Measurements from ENCODE around the gene EGFL8. TPM values are rescaled to one million over a fixed set of nuclear protein-coding genes. Genes with fewer than 3 reads are reported as not detected.

The EGFL8 gene
- total and polyA plus RNA-seq, 2 of the 8 experiments (the other 6 are each of a cell fraction or from before 2014, with no cell fraction given), result 5.0 to 9.2 TPM

DNA sequence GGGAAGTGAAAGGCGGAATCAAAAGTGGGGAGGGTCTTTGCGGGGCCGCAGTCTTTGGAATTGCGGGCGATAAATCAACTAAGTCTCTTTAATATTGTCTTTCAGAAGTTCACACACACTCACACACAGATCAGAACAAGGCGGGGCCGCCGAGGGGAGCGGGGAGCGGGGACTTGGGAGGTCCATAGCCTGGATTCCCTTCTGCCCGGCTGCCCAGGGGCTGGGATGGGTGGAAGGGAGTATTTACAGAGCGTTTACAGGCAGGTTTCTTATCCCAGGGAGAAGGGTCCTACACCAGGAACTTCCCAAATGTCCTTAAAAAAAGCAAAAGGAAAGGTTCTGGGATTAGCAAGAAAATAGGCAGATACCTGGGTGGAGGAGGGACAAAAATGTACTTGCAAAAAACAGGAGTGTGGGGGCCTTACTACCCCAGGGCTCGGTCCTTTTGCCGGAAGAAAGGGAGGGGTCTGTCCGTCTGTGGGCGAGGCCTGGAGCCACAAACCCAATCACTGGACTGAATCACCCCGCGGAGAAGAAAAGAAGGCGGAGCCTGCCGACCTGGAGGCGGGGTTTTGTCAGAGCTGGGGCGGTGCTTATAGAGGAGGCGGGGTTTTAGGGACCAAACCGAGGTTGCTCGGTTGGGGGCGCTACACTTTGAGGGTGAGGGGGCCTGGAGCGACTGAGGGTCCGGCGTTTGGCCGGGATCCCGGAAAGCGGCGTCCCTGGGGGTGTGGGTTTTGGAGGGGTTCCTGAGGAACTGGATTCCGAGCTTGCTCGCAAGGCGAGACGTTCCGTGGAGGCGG, 15.9 kb upstream of the EGFL8 start:
- Histone ChIP-seq H4K20me1 (replicated peaks in 1 of 2; ENCODE audit: control insufficient read depth in 1 of 2, insufficient read depth in 2 of 2, low read length in 2 of 2) (no peaks in the 10 kb centered on the region), H3K36me3 (ENCODE audit: control insufficient read depth in 2 of 4, insufficient read depth in 4 of 4, low read length in 3 of 4) (no peaks in the 10 kb centered on the region), H3K23me2 (ENCODE audit: low read depth, low read length) (peaks cover 18% of the 10 kb centered on the region), H2BK20ac (ENCODE audit: low read length) (no peak overlapping the region), H2BK12ac (ENCODE audit: low read depth, low read length) (no peak overlapping the region), H3K18ac (ENCODE audit: extremely low read depth, low read length) (peak overlapping the region; percentile 32; the same call in 1 of the 2 replicates), H3K4me2 (ENCODE audit: insufficient read depth in 1 of 2, low read depth in 2 of 2, low read length in 2 of 2) (peak overlapping the region; percentile 94 to 100), H3K27ac (ENCODE audit: low read depth, low read length) (no peak overlapping the region), H3K23ac (ENCODE audit: insufficient read length) (no peak overlapping the region), H3K14ac (ENCODE audit: insufficient read length) (no peak overlapping the region), H2BK5ac (ENCODE audit: low read depth, low read length) (no peak overlapping the region), H2BK15ac (ENCODE audit: low read length) (no peak overlapping the region), H3K9ac (replicated peaks in 1 of 4; ENCODE audit: extremely low read depth in 1 of 4, low read depth in 3 of 4, low read length in 3 of 4) (peak overlapping the region in 1 of 4 experiments; percentile 26; a peak in 2 of 7 replicates), H3K9me3 (ENCODE audit: insufficient read depth in 2 of 2, low read depth in 1 of 2, low read length in 1 of 2) (no peaks in the 10 kb centered on the region), H4K8ac (ENCODE audit: extremely low read depth, insufficient read depth, low read length) (peak overlapping the region; percentile 85; the same call in 1 of the 2 replicates), H2AFZ (ENCODE audit: low read length) (peak overlapping the region; percentile 67; the same call in 1 of the 2 replicates), H3K4me3 (ENCODE audit: extremely low read depth in 1 of 4, insufficient read depth in 2 of 4, low read depth in 3 of 4, low read length in 4 of 4) (peak overlapping the region; percentile 51 to 76 (median 70)), H4K5ac (ENCODE audit: insufficient read length, low read depth, low read length) (no peak overlapping the region), H2AK5ac (ENCODE audit: low read depth, low read length) (no peak overlapping the region), H3K79me1 (ENCODE audit: low read depth, low read length) (no peaks in the 10 kb centered on the region), H3K27me3 (replicated peaks in 1 of 4; ENCODE audit: control insufficient read depth in 3 of 4, extremely low read depth in 1 of 4, insufficient read depth in 3 of 4, low read length in 3 of 4) (peaks cover 4 to 41% (median 37%) of the 10 kb centered on the region in 4 experiments), H3K4ac (replicated peaks; ENCODE audit: insufficient read length, low read depth, low read length) (no peak overlapping the region), H3K79me2 (ENCODE audit: control insufficient read depth in 1 of 2, insufficient read depth in 2 of 2, low read length in 2 of 2) (no peaks in the 10 kb centered on the region), H3K4me1 (replicated peaks in 1 of 4; ENCODE audit: control insufficient read depth in 3 of 4, insufficient read depth in 4 of 4, low read length in 3 of 4) (peaks cover 10 to 33% (median 16%) of the 10 kb centered on the region in 4 experiments), H2BK120ac (replicated peaks; ENCODE audit: low read depth, low read length) (no peak overlapping the region), H4K91ac (replicated peaks; ENCODE audit: insufficient read length, low read length) (no peak overlapping the region), H3K56ac (replicated peaks; ENCODE audit: insufficient read length, low read depth, low read length) (no peak overlapping the region)
- FAIRE-seq, result no peak
- CTCF ChIA-PET (ENCODE audit: partially characterized antibody), result interaction anchor here (0.7 to 4.7 kb wide), 17 partner anchors 10 to 265 kb away, joined by 3 to 23 read pairs (median 5); partner anchors contain the start of genes ATF6B, GPSM3 and PBX2
- POLR2A ChIA-PET (ENCODE audit: partially characterized antibody), result interaction anchor here (0.8 to 9.2 kb wide), 11 partner anchors 10 to 822 kb away, joined by 3 to 70 read pairs (median 4); partner anchors contain the start of genes AGPAT1, ATF6B, FKBPL and PBX2
- 5% methylated on average over 39 of the region's 39 CpGs; no CpG with 5 or more reads in 1 of the 2 experiments for WGBS, 2 experiments (ENCODE audit: extremely low coverage in 1 of 2, insufficient coverage in 1 of 2, insufficient read length in 1 of 2, insufficient replicate concordance in 2 of 2, low coverage in 1 of 2, low lambda C conversion rate in 2 of 2, missing lambda C conversion rate in 1 of 2)
- DNase-seq (ENCODE audit: low read depth in 1 of 2, low spot score in 2 of 2), result peak; percentile 72 to 90
- TF ChIP-seq SIX5 (IDR thresholded peaks at IDR 0.05; ENCODE audit: low read depth, low read length) (no peak), CBX8 (IDR thresholded peaks at IDR 0.05; ENCODE audit: borderline replicate concordance, low read depth, low read length) (no peak), ZNF274 (IDR thresholded peaks at IDR 0.05; ENCODE audit: borderline replicate concordance, extremely low read depth, low read length) (no peak), TBP (IDR thresholded peaks at IDR 0.05; ENCODE audit: low read depth, low read length) (peak; percentile 57; the same call in 1 of the 2 replicates), TAF7 (optimal IDR thresholded peaks at IDR 0.05; ENCODE audit: borderline replicate concordance, low read depth, low read length) (no peak), RFX5 (IDR thresholded peaks at IDR 0.05; ENCODE audit: borderline replicate concordance, low read depth, low read length) (no peak)
- TF ChIP-seq, protein P1, sequence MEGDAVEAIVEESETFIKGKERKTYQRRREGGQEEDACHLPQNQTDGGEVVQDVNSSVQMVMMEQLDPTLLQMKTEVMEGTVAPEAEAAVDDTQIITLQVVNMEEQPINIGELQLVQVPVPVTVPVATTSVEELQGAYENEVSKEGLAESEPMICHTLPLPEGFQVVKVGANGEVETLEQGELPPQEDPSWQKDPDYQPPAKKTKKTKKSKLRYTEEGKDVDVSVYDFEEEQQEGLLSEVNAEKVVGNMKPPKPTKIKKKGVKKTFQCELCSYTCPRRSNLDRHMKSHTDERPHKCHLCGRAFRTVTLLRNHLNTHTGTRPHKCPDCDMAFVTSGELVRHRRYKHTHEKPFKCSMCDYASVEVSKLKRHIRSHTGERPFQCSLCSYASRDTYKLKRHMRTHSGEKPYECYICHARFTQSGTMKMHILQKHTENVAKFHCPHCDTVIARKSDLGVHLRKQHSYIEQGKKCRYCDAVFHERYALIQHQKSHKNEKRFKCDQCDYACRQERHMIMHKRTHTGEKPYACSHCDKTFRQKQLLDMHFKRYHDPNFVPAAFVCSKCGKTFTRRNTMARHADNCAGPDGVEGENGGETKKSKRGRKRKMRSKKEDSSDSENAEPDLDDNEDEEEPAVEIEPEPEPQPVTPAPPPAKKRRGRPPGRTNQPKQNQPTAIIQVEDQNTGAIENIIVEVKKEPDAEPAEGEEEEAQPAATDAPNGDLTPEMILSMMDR (IDR thresholded peaks at IDR 0.05; ENCODE audit: control extremely low read depth in 1 of 3, insufficient read depth in 1 of 3, low read depth in 1 of 3, low read length in 3 of 3), result peak in 2 of 3 experiments; percentile 39 to 60; a peak in 3 of 4 replicates

All from H1 (cell line).